ENCODE measurements around the gene CCDC150. TPM values are rescaled to one million over a fixed set of nuclear protein-coding genes. Genes with fewer than 3 reads are reported as not detected.

CCDC150 gene
- total and polyA plus RNA-seq, 2 of the 8 experiments (the other 6 are each of a cell fraction or from before 2014, with no cell fraction given) = 8.3 to 31.9 TPM

DNA sequence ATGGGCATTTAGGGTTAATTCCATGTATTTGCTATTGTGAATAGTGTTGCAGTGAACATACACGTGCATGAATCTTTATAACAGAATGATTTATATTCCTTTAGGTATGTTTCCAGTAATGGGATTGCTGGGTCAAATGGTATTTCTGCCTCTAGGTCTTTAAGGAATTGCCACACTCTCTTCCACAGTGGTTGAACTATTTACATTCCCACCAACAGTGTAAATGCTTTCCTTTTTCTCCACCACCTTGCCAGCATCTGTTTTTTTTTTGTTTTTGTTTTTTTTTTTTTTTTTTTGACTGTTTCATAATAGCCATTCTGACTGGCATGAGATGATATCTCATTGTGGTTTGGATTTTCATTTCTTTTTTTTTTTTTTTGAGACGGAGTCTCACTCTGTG is 97.5 kb downstream of the CCDC150 start:
- H3K9me3 ChIP-seq (ENCODE audit: insufficient read depth in 2 of 2, low read depth in 1 of 2, low read length in 1 of 2) = 0 out of 4 replicates have a peak, but pooled peaks cover 0 to 3% of the 10 kb centered on the region in 2 experiments
- CTCF ChIA-PET (ENCODE audit: partially characterized antibody) = interaction anchor here (1.3 to 1.5 kb wide), 3 partner anchors 13 to 339 kb away, joined by 3 to 8 read pairs (median 3); no protein-coding TSS in a partner anchor
- no peak overlapping the region for H2AFZ ChIP-seq (ENCODE audit: low read length)

More for the DNA sequence above, 97.5 kb downstream of the CCDC150 start:
- 93% methylated on average over 1 of the region's 2 CpGs; no CpG with 5 or more reads in 1 of the 2 experiments for WGBS, 2 experiments (ENCODE audit: extremely low coverage in 1 of 2, insufficient coverage in 1 of 2, insufficient read length in 1 of 2, insufficient replicate concordance in 2 of 2, low coverage in 1 of 2, low lambda C conversion rate in 2 of 2, missing lambda C conversion rate in 1 of 2)
- Histone ChIP-seq H2BK12ac (ENCODE audit: low read depth, low read length) (no peak overlapping the region), H3K4me3 (ENCODE audit: extremely low read depth in 1 of 4, insufficient read depth in 2 of 4, low read depth in 3 of 4, low read length in 4 of 4) (no peak overlapping the region), H3K4ac (replicated peaks; ENCODE audit: insufficient read length, low read depth, low read length) (no peak overlapping the region), H2BK120ac (replicated peaks; ENCODE audit: low read depth, low read length) (no peak overlapping the region), H2BK5ac (ENCODE audit: low read depth, low read length) (no peak overlapping the region), H4K20me1 (replicated peaks in 1 of 2; ENCODE audit: control insufficient read depth in 1 of 2, insufficient read depth in 2 of 2, low read length in 2 of 2) (no peaks in the 10 kb centered on the region), H3K36me3 (ENCODE audit: control insufficient read depth in 2 of 4, insufficient read depth in 4 of 4, low read length in 3 of 4) (peaks cover 3 to 19% (median 7%) of the 10 kb centered on the region in 4 experiments; a peak in 5 of 8 replicates), H3K9ac (replicated peaks in 1 of 4; ENCODE audit: extremely low read depth in 1 of 4, low read depth in 3 of 4, low read length in 3 of 4) (no peak overlapping the region), H3K56ac (replicated peaks; ENCODE audit: insufficient read length, low read depth, low read length) (no peak overlapping the region), H3K27me3 (replicated peaks in 1 of 4; ENCODE audit: control insufficient read depth in 3 of 4, extremely low read depth in 1 of 4, insufficient read depth in 3 of 4, low read length in 3 of 4) (no peaks in the 10 kb centered on the region), H4K8ac (ENCODE audit: extremely low read depth, insufficient read depth, low read length) (no peak overlapping the region), H3K4me2 (ENCODE audit: insufficient read depth in 1 of 2, low read depth in 2 of 2, low read length in 2 of 2) (no peak overlapping the region), H4K91ac (replicated peaks; ENCODE audit: insufficient read length, low read length) (no peak overlapping the region), H2AK5ac (ENCODE audit: low read depth, low read length) (no peak overlapping the region), H3K18ac (ENCODE audit: extremely low read depth, low read length) (no peak overlapping the region), H3K14ac (ENCODE audit: insufficient read length) (no peak overlapping the region), H2BK15ac (ENCODE audit: low read length) (no peak overlapping the region), H3K79me1 (ENCODE audit: low read depth, low read length) (no peaks in the 10 kb centered on the region), H3K27ac (ENCODE audit: low read depth, low read length) (no peak overlapping the region), H2BK20ac (ENCODE audit: low read length) (no peak overlapping the region), H3K4me1 (replicated peaks in 1 of 4; ENCODE audit: control insufficient read depth in 3 of 4, insufficient read depth in 4 of 4, low read length in 3 of 4) (no peaks in the 10 kb centered on the region), H3K23ac (ENCODE audit: insufficient read length) (no peak overlapping the region), H4K5ac (ENCODE audit: insufficient read length, low read depth, low read length) (no peak overlapping the region), H3K23me2 (ENCODE audit: low read depth, low read length) (no peaks in the 10 kb centered on the region), H3K79me2 (ENCODE audit: control insufficient read depth in 1 of 2, insufficient read depth in 2 of 2, low read length in 2 of 2) (no peaks in the 10 kb centered on the region)
- DNase-seq (ENCODE audit: low read depth in 1 of 2, low spot score in 2 of 2) (no peak), FAIRE-seq (no peak)
- TF ChIP-seq POLR2AphosphoS5 (IDR thresholded peaks at IDR 0.05; ENCODE audit: low read depth, low read length) = no peak
- POLR2A ChIA-PET (ENCODE audit: partially characterized antibody) = no interaction called here
